Memory B cell (primary cell): ENCODE data around the gene POM121.
"Not testable (repeated sequence)": the region's sequence is repeated elsewhere in the genome, so short reads cannot be mapped to it uniquely, and the experiment has no call there.

Source experiments
- ATAC-seq: fragments of 150-1000 bp; cut with Tn5 transposase; 2 replicates; pipeline ENCODE4 v1.10.0; 2021; ENCODE audit warnings: low read depth, mild to moderate bottlenecking, moderate library complexity
- DNase-seq, 2 donors: peaks; one replicate each; pipeline ENCODE4 v3.0.0; 2022; ENCODE audit warnings: low spot score in 2 of 2
- H3K27ac Mint-ChIP-seq: one replicate; pipeline ENCODE4 v1.8.0; 2022; ENCODE audit warnings: mild to moderate bottlenecking, moderate library complexity, mixed read lengths
- H3K27me3 Mint-ChIP-seq: one replicate; pipeline ENCODE4 v1.8.0; 2022; ENCODE audit warnings: mixed read lengths
- H3K36me3 Mint-ChIP-seq: one replicate; pipeline ENCODE4 v1.8.0; 2022; ENCODE audit warnings: mild to moderate bottlenecking, mixed read lengths
- H3K4me1 Mint-ChIP-seq: one replicate; pipeline ENCODE4 v1.8.0; 2022; ENCODE audit warnings: mixed read lengths
- H3K4me3 Mint-ChIP-seq: one replicate; pipeline ENCODE4 v1.8.0; 2022; ENCODE audit warnings: mild to moderate bottlenecking, moderate library complexity, mixed read lengths
- H3K9me3 Mint-ChIP-seq: one replicate; pipeline ENCODE4 v1.8.0; 2022; ENCODE audit warnings: mixed read lengths

The POM121 gene

GRCh38 chr7:72924733-72925545 lies at the start of gene POM121:
Gene POM121 (plus strand): TSS chr7:72925095. CDS start chr7:72925122, 27 bp downstream.
- H3K4me1 Mint-ChIP-seq = peaks cover 20% of the 10 kb centered on the region
- H3K9me3 Mint-ChIP-seq = no peaks in the 10 kb centered on the region
- no peaks in the 10 kb centered on the region for H3K27me3 Mint-ChIP-seq
- peaks cover 11% of the 10 kb centered on the region for H3K36me3 Mint-ChIP-seq
- peak within 1 kb of the TSS; percentile 99 for H3K27ac Mint-ChIP-seq
- DNase-seq = peak; percentile 83 to 88
- peak; percentile 93 for ATAC-seq
- H3K4me3 Mint-ChIP-seq = peak within 1 kb of the TSS; percentile 100

- DNase-seq (peak; percentile 27 to 50), ATAC-seq (peak; percentile 98)
- H3K27me3 Mint-ChIP-seq, H3K4me1 Mint-ChIP-seq, H3K36me3 Mint-ChIP-seq, H3K9me3 Mint-ChIP-seq: not testable (repeated sequence)
- peak overlapping the region; percentile 95 for H3K4me3 Mint-ChIP-seq
- H3K27ac Mint-ChIP-seq = peak overlapping the region; percentile 89
Observed at GRCh38 chr7:72879079-72879736, 45.7 kb upstream of the POM121 start.

- ATAC-seq = peak; percentile 26
- peak; percentile 7 to 33 for DNase-seq
- H3K4me1 Mint-ChIP-seq, H3K27me3 Mint-ChIP-seq, H3K9me3 Mint-ChIP-seq, H3K36me3 Mint-ChIP-seq: not testable (repeated sequence)
- Mint-ChIP-seq H3K27ac (peak overlapping the region; percentile 89), H3K4me3 (peak overlapping the region; percentile 95)
Observed at GRCh38 chr7:72879737-72880215, 45.1 kb upstream of the POM121 start.

- H3K9me3 Mint-ChIP-seq, H3K27me3 Mint-ChIP-seq, DNase-seq, ATAC-seq, H3K4me3 Mint-ChIP-seq, H3K4me1 Mint-ChIP-seq, H3K27ac Mint-ChIP-seq: not testable (repeated sequence)
- peaks cover 26% of the 10 kb centered on the region for H3K36me3 Mint-ChIP-seq
Observed at GRCh38 chr7:72891750-72892149, 33.1 kb upstream of the POM121 start.

- not testable (repeated sequence) for H3K4me3 Mint-ChIP-seq, H3K4me1 Mint-ChIP-seq, H3K27ac Mint-ChIP-seq, H3K9me3 Mint-ChIP-seq, ATAC-seq, H3K27me3 Mint-ChIP-seq, DNase-seq
- peaks cover 25% of the 10 kb centered on the region for H3K36me3 Mint-ChIP-seq
Observed at GRCh38 chr7:72904740-72905139, 20.2 kb upstream of the POM121 start.

GRCh38 chr7:72908422-72908821 lies 16.5 kb upstream of the POM121 start:
- not testable (repeated sequence) for ATAC-seq, H3K4me3 Mint-ChIP-seq, H3K27ac Mint-ChIP-seq, H3K9me3 Mint-ChIP-seq, H3K27me3 Mint-ChIP-seq, H3K4me1 Mint-ChIP-seq, DNase-seq
- H3K36me3 Mint-ChIP-seq = peaks cover 22% of the 10 kb centered on the region

- not testable (repeated sequence) for H3K9me3 Mint-ChIP-seq, DNase-seq, H3K4me3 Mint-ChIP-seq, H3K27me3 Mint-ChIP-seq
- peaks cover 20% of the 10 kb centered on the region for H3K36me3 Mint-ChIP-seq
- peak overlapping the region; percentile 65 for H3K27ac Mint-ChIP-seq
- H3K4me1 Mint-ChIP-seq = peaks cover 11% of the 10 kb centered on the region
- ATAC-seq = peak; percentile 66
Observed at GRCh38 chr7:72911395-72911794, 13.5 kb upstream of the POM121 start.

- H3K4me1 Mint-ChIP-seq, DNase-seq, H3K9me3 Mint-ChIP-seq, H3K4me3 Mint-ChIP-seq, ATAC-seq, H3K27me3 Mint-ChIP-seq: not testable (repeated sequence)
- peaks cover 18% of the 10 kb centered on the region for H3K36me3 Mint-ChIP-seq
- peak overlapping the region; percentile 56 for H3K27ac Mint-ChIP-seq
Observed at GRCh38 chr7:72913750-72914149, 11.1 kb upstream of the POM121 start.

- ATAC-seq = peak; percentile 88
- not testable (repeated sequence) for H3K27ac Mint-ChIP-seq, H3K4me1 Mint-ChIP-seq, H3K27me3 Mint-ChIP-seq, H3K4me3 Mint-ChIP-seq, H3K9me3 Mint-ChIP-seq
- DNase-seq = peak; percentile 23 to 31
- peaks cover 17% of the 10 kb centered on the region for H3K36me3 Mint-ChIP-seq
Observed at GRCh38 chr7:72914756-72915525, 10.0 kb upstream of the POM121 start.

GRCh38 chr7:72919256-72919775 lies 5.6 kb upstream of the POM121 start:
- no peak overlapping the region for H3K4me3 Mint-ChIP-seq

GRCh38 chr7:72924386-72924732 lies 536 bp upstream of the POM121 start:
- Mint-ChIP-seq H3K27me3 (no peaks in the 10 kb centered on the region), H3K4me3 (peak overlapping the region; percentile 100), H3K4me1 (peaks cover 20% of the 10 kb centered on the region), H3K36me3 (peaks cover 9% of the 10 kb centered on the region), H3K27ac (peak overlapping the region; percentile 99), H3K9me3 (no peaks in the 10 kb centered on the region)
- no peak for ATAC-seq
- DNase-seq = no peak

More at GRCh38 chr7:72919256-72919775, 5.6 kb upstream of the POM121 start:
- DNase-seq = no peak
- Mint-ChIP-seq H3K27ac (no peak overlapping the region), H3K36me3 (peaks cover 5% of the 10 kb centered on the region), H3K27me3 (no peaks in the 10 kb centered on the region), H3K9me3 (no peaks in the 10 kb centered on the region), H3K4me1 (peaks cover 11% of the 10 kb centered on the region)
- ATAC-seq = no peak

- Mint-ChIP-seq H3K9me3 (no peaks in the 10 kb centered on the region), H3K4me1 (peaks cover 20% of the 10 kb centered on the region), H3K27me3 (no peaks in the 10 kb centered on the region), H3K27ac (peak overlapping the region; percentile 99), H3K4me3 (peak overlapping the region; percentile 100), H3K36me3 (peaks cover 15% of the 10 kb centered on the region)
- ATAC-seq = peak; percentile 3
- peak in 1 of 2 donors; percentile 11 for DNase-seq
Observed at GRCh38 chr7:72925546-72926120, 738 bp downstream of the POM121 start.

GRCh38 chr7:72927791-72928190 lies 2.9 kb downstream of the POM121 start:
- Mint-ChIP-seq H3K4me1 (peaks cover 17% of the 10 kb centered on the region), H3K36me3 (peaks cover 18% of the 10 kb centered on the region)
- H3K9me3 Mint-ChIP-seq, H3K27me3 Mint-ChIP-seq, DNase-seq, ATAC-seq, H3K4me3 Mint-ChIP-seq, H3K27ac Mint-ChIP-seq: not testable (repeated sequence)
